HG02885 (cell line): ENCODE measurements around the gene DUSP1.

ENCODE experiments used
- ATAC-seq: cut with Tn5 transposase; IDR thresholded peaks from one replicate; pipeline ENCODE4 v1.9.1; 2021; ENCODE audit warnings: mild to moderate bottlenecking; ENCODE audit not compliant: unreplicated experiment, poor library complexity

DUSP1 gene

GRCh38 chr5:172782169-172783039 lies 11.4 kb upstream of the DUSP1 start:
- no peak for ATAC-seq

- no peak for ATAC-seq
These were observed 8.8 kb upstream of the DUSP1 start for GRCh38 chr5:172779691-172780341.

- ATAC-seq = peak; percentile 18
These were observed 7.2 kb upstream of the DUSP1 start for GRCh38 chr5:172777881-172778814.

GRCh38 chr5:172776235-172776594 lies 5.2 kb upstream of the DUSP1 start:
- no peak for ATAC-seq

- ATAC-seq = no peak
These were observed 4.6 kb upstream of the DUSP1 start for GRCh38 chr5:172775326-172776234.

GRCh38 chr5:172774561-172775315 lies 3.7 kb upstream of the DUSP1 start:
- ATAC-seq = no peak

GRCh38 chr5:172773481-172774469 lies 2.8 kb upstream of the DUSP1 start:
- no peak for ATAC-seq

- ATAC-seq = peak; percentile 20
These were observed 1.3 kb upstream of the DUSP1 start for GRCh38 chr5:172772112-172772906.

- ATAC-seq = no peak
These were observed 580 bp upstream of the DUSP1 start for GRCh38 chr5:172771439-172772111.

- no peak for ATAC-seq
These were observed 671 bp downstream of the DUSP1 start for GRCh38 chr5:172770374-172770674.

GRCh38 chr5:172769616-172770373 lies 1.2 kb downstream of the DUSP1 start:
- no peak for ATAC-seq

GRCh38 chr5:172769342-172769615 lies 1.7 kb downstream of the DUSP1 start:
- ATAC-seq = no peak

- no peak for ATAC-seq
These were observed 2.2 kb downstream of the DUSP1 start for GRCh38 chr5:172768573-172769341.

- ATAC-seq = no peak
These were observed 2.9 kb downstream of the DUSP1 start for GRCh38 chr5:172768098-172768572.
